HG03064 (cell line): Measurements from ENCODE around the gene NKD2.
"Not testable (repeated sequence)": the region's sequence is repeated elsewhere in the genome, so short reads cannot be mapped to it uniquely, and the experiment has no call there.

Source experiments
- ATAC-seq: cut with Tn5 transposase; IDR thresholded peaks from one replicate; pipeline ENCODE4 v1.9.1; 2021; ENCODE audit warnings: low read depth; ENCODE audit not compliant: unreplicated experiment

Gene NKD2

GRCh38 chr5:1054799-1055775 lies 46.5 kb downstream of the NKD2 start:
- ATAC-seq, result no peak

DNA sequence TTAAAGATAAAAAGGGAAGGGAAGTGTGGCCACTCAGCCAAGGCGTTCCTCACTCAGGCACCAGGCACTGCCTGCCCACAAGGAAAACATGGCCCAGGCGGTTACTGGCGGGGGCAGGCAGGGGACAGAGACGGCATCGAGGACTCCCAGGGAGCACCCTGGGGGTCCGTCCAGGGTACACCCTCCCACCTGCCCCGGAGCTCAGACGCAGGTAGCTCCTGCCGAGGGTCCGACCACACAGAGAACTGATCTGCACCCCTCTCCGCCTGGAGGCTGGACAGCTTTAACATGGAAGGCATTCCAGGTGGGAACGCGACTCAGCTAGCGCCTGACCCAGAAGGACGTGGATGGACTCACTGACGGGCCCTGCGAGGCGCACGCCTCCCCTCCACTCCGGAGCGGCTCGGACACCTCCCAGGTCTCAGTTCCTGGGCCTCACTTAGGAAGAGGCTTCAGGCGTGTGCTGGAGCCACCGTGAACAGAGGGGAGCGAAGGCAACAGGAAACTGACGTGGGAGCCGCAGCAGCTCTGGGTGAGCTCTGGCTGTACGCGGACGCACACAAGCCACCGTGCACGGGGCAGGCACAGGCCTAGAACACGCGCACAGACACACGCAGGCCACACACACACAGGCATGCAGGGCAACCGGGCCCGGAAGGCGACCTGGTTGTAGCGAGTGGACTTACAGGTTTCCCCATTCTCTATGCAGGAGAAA lies 47.5 kb downstream of the NKD2 start:
- ATAC-seq, result no peak

DNA sequence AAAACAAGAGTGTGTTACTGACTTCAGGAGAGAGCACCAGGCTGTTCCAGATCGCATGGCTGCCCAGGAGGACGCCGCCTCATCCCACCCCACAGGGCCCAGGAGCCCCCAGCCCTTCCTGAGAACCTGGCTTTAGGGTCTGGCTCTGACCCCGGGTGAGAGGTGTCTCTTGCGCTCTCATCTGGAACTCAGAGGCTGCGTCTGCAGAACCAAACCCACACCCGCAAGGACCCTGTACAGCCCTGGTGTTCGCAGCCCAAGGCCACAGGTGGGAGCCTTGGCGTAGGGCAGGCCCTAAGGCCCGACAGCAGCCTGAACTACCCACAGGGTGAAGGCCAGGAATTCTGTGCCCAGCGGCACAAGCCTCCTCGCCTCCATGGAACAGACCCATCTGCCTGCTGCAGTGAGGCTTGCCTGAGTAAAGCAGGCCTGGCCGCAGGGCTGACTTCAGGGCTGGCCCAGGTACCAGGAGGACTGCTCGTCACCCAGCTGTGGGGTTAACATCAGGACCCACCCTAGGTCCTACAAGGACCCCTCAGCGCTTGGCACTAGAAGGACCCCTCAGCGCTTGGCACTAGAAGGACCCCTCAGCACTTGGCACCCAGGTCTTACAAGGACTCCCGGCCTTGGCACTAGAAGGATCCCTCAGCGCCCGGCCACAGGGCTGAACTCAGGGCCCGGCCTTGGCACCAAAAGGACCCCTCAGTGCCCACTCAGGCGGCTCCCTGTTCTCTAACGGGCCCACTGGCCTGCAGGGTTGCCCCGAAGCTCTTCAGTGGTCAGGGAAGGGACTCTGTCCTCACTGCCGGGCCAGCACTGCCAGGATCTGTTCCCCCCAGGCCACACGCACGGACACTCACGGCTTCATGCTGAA lies 48.2 kb downstream of the NKD2 start:
- no peak for ATAC-seq

GRCh38 chr5:1057485-1058082 lies 49.0 kb downstream of the NKD2 start:
- no peak for ATAC-seq

DNA sequence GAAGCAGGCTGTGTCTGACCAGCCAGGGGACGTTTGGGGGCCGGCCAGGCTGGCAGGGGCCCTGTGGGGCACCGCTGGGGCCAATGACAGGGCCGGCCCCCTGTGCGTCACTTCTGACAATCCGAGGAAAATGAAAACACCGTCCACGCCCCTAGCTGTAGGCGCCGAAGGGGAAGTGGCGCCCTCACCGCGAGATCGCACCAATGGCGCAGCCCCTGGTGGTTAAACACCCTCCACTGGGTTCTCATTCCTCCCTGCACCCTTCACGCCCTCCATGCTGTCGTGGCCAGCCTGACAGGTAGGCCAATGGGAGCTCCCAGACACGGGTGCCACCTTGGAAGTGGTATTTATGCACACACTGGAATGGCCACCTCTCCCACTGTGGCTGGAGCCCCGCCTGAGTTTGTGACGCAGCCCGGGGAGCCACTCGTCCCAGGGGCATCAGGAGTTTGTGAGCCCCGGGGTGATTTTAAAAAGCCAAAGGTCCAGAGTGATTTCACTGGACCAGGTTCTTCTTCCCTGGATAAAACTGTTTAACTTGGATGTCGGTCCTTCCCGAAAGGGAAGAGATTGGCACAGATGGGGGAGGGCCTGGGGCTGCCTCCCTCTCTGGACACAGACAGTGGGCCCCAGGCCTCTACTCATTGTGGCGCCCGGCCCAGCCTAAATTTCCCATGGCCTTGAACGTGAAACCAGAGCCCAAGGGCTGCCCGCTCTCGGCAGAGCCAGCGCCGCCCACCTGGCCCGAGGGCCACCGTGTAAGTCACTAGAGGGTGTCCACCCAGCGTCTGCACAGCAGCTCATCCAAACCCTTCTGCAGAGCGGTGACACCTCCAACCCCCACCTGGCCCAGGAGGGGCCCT lies 49.7 kb downstream of the NKD2 start:
- ATAC-seq, result no peak

DNA sequence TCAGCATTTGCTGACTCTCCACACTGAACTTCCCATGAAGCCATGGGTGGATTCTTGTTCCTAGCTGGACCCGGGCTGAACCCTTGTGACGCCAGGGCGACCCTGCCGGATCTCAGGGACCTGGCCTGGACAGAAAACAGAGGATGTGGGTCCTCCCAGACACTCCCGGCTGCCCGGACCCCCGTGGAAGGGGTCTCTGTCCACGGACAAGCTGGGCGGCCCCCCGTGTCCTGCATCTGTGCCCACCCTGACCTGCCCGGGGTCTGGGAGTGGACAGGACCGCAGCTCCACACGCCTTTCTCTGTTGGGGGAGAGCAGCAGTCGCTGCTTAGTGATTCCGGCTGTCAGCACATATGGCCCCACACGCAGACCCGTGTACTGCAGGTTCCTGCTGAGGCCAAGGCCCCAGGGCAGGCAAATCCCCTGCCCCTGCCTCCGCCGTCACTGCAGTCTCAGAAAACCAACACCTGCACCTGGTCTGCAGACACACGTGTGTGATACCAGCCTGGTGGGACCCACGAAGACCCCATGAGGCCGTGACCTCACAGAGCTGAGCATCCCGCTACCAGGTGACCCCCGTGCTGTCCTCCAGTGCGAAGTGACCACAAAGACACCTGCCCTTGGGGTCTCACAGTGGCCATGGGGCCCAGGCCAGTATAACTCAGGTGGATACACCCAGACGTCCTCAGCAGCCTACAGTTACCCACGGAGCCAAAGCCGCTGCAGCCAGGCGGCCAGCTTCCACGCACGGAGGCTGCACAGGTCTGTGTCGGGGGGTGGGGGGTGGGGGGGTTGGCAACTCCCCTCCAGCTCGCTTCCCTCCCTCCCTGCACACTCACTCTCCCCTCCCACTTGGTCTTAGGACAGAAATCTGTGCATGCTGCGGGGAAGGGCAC lies 50.6 kb downstream of the NKD2 start:
- ATAC-seq, result no peak

DNA sequence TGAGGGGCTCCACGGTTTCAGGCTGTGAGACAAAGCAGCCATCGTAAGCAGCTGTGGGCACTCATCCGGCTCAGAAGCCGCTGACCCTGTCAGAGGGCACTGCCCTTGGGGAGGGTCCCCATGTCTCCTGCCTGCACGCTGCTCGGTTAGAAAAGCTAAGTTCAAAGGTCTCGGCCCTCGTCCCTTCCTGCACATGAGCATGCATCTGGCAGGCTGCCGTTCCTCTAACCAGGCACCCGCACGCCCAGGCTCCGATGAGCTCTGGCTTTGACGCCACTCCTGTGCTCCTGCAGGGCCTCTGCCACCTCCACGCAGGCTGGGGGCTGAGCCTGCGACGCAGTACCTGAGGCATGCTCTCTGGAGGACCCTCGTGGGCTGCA lies 51.3 kb downstream of the NKD2 start:
- ATAC-seq, result no peak

GRCh38 chr5:1060535-1060981 lies 52.0 kb downstream of the NKD2 start:
- no peak for ATAC-seq

DNA sequence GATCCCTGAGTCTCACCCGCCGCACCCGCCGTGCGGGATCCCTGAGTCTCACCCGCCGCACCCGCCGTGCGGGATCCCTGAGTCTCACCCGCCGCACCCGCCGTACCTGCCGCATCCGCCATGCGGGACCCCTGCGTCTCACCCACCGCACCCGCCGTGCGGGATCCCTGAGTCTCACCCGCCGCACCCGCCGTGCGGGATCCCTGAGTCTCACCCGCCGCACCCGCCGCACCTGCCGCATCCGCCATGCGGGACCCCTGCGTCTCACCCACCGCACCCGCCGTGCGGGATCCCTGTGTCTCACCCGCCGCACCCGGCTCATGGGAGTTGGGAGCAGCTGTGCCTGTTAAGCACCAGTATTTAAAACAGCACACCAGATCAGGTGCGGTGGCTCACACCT lies 52.7 kb downstream of the NKD2 start:
- not testable (repeated sequence) for ATAC-seq

DNA sequence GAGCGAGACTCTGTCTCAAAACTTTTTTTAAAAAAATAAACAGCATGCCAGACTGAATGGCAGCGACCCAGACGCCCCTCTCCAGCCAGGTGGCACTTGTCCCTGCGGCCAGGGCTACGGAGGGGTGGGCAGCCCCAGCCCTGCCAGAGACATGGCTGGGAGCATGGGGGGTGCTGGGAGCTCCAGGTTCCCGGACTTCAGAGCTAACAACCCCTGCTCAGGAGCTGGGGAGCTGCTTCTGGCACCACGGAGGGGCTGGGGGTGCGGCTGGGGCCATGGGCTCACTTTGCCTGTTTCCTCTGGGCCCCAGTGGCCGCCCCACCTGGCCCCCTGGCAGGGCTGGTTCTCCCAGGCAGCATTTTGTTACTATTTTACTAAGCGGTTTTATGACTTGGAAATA lies 53.3 kb downstream of the NKD2 start:
- ATAC-seq, result no peak

GRCh38 chr5:1062761-1063568 lies 54.4 kb downstream of the NKD2 start:
- ATAC-seq, result no peak

GRCh38 chr5:1063661-1064382 lies 55.2 kb downstream of the NKD2 start:
- no peak for ATAC-seq

DNA sequence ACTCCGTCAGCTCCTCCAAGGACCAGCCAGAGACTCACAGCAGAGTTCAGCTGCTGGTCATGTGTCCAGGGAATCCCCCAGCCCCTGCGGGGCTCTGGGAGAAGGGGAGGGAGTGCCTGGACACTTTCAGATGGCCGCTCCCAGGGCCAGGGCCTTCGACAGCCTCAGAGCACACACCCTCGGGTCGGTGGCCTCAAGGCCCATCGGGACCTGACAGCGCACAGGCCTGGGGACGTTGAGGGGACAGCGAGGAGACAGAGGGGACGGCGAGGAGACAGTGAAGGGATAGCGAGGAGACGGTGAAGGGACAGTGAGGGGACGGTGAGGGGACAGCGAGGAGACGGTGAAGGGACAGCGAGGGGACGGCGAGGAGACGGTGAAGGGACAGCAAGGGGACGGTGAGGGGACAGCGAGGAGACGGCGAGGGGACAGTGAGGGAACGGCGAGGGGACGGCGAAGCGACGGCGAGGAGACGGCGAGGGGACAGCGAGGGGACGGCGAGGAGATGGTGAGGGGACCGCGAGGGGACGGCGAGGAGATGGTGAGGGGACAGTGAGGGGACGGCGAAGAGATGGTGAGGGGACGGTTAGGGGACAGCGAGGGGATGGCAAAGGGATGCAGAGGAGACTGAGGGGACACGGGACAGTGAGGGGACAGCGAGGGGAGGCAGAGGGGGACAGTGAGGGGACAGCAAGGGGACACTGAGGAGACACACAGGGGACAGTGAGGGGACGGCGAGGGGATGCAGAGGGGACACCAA lies 56.0 kb downstream of the NKD2 start:
- ATAC-seq, result no peak

DNA sequence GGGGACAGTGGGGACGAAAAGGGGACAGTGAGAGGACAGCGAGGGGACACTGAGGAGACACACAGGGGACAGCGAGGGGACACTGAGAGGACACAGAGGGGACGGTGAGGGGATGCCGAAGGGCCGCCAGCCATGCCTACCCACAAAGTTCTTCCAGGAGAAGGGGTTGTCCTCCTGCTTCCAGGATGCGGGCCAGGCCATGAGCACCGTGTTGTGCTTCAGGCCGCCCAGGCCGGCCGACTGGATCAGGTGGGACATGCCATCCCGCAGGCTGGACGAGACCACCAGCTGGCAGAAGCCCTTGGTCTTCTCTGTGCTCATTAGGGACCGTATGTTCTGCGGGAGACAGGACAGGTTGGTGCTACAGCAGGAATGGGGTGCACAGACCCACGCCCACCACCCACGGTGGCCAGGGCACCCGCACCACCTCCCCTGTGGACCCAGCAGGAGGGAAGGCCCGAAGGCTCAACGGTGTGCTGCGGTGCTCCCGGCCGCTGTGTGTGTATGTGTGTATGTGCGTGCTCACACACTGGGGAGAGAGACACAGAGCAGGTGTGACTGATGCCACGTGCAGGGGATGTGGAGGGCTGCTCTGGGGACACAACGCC lies 56.6 kb downstream of the NKD2 start:
- ATAC-seq, result no peak

DNA sequence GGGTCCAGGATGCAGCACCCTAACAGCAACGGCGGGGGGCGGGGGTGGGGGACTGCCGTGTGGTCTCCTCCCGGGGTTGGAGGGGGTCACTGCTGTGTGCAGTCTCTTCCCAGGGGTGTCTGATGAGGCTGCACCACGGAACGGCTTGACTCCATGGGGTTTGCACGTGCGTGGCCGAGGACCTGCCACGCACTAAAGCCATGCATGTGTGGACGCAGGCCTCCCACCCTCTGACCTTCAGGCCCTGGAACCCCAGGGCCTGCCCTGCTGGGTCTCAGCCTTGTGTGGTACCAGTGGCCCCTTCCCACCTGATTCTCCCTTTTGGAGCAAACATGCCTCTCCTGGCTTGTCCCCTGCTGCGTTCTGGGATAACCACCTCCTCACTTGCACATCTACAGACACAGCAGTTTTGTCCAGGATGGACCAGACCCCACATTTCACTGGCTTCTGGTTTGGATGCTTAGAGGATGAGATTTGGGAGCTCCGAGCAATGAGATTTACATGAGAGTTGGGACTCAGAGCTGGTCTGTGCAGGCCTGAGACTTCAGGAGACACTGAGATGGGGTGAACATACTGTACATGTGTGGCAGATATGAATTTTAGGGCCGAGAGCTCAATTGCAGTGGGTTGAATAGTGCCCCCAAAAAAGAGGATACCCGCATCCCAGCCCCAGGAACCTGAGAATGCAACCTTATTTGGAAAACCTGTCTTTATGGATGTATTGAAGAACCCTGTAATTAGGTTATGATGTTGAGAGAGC lies 57.5 kb downstream of the NKD2 start:
- no peak for ATAC-seq
